Hippocampal formation (tissue), 2 donors: ENCODE measurements around the gene SYNGR3.
"Not testable (repeated sequence)": the region's sequence is repeated elsewhere in the genome, so short reads cannot be mapped to it uniquely, and the experiment has no call there.

Experiments used
- DNase-seq, 2 donors: peaks; one replicate each; lab custom pipeline; 2025; lab: John Stamatoyannopoulos, UW

SYNGR3 gene, protein sequence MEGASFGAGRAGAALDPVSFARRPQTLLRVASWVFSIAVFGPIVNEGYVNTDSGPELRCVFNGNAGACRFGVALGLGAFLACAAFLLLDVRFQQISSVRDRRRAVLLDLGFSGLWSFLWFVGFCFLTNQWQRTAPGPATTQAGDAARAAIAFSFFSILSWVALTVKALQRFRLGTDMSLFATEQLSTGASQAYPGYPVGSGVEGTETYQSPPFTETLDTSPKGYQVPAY

DNA sequence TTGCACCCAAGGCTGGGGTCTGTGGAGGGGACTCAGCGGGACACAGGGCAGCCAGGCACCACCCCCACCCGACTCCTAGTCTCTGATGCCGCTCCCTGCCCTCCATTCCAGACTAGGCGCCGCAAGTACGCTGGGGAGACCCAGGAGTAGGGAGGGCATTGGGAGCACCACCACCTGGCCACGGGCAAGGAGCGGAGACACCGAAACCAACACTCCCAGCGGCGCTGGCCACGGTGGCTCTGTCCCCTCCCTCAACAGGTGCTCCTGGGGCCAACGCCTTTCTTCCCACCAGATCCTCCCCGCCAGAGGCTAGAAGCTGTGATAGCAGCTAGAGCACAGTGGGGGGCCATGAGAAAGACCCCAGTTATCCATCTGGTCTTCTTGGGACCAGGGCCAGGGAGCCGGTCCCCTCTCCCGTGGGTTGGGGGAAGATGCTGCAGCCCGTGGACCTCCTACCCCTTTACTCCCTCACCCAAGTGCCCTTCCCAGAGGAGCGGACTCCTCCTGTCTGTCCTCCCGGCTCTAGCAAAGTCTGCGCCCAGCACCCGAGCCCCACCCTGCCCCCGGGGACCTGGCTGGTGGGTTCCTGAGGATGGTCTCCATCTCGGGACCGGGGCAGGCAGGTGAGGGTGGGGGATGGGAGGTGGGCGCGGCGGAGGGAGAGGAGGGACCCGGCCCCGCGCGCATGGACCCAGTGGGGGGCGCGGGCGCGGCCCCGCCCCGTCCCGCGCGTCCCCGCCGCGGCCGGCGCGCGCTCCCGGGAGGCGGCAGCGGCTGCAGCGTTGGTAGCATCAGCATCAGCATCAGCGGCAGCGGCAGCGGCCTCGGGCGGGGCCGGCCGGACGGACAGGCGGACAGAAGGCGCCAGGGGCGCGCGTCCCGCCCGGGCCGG is at the start of gene SYNGR3:
TSS of gene SYNGR3 (plus strand) at position 762 of the 892 bp plus-strand sequence. CDS start 133 bp downstream, outside the sequence.
- no peak for DNase-seq

DNA sequence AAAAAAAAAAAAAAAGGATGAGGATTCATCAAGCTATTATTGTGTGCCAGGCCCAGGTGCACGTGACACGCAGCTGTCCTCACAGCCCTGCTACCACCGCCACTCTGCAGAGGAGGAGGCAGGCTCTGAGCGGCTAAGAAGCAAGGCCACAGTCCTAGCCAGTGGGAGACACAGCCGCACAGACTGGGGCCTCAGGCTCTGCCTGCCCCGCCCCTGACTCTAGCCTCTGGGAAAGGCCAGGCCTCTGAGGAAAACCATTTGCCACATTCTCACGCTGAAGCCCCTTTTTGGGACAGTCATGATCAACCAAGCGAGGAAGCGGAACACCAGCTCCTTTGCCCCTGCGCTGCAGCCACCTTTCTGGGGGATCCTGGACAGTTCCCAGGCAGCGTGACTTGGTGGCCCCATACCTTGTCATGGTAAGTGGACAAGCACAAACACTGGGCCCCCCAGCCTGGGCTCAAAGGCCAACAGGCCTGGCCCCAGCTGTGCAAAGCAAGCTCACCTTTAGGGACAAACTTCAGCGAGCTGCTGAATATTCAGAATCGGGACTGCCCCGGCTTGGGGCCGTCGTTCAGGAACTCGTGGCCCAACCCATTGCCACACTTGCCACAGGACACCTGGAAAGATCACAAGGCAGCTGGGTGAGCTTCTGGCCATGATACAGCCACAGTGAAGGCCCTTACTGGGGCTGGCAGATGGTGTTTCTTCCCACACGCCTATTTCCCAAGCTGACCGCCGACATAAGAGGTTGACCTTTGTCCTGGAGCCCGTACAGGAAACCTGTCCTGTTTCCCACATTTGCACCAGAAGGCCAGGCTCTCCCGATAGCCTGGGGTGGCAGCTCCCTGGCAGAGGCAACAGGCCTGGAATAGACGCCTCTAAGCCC is 49.3 kb upstream of the SYNGR3 start:
- DNase-seq, result no peak

DNA sequence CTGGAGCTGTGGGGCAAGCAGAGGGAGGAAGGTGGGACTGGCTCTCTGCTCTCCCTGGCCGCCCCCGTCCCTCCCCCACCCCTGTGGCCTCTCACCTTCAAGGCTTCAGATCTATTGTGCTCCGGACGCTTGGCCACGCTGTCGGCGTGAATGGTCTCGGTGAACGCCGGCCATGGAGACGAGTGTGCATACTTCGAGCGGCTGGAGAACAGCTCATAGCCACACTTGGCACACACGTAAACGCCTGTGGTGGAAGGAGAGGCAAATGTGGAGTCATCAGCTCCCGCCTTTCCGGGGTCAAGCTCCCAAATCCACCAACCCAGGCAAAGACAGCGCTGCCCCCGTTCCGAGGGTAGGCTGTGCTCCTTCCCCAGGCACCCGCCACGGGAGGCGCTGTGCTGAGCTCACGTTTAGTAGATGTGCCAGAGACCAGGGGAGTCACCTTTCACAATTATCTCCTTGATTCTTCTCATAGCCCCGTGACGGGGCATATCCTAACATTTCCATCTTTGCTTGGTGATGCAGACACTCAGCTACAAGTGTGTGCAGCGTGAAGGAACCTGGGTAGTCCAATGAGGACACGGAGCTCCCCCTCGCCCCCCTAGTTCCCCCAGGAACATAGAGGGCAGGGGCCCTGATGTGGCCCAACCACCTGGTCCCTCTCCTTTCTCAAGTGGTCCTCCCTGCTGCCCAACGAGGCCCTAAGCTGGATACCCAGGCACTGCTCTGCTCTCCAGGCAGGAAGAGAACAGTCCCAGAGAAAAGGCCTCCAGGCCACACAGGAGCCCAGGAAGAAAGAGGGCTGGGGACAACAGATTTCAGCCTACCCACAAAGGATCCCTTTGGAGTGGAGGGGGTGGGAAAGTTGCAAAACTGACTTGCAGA is 48.4 kb upstream of the SYNGR3 start:
- DNase-seq, result no peak

DNA sequence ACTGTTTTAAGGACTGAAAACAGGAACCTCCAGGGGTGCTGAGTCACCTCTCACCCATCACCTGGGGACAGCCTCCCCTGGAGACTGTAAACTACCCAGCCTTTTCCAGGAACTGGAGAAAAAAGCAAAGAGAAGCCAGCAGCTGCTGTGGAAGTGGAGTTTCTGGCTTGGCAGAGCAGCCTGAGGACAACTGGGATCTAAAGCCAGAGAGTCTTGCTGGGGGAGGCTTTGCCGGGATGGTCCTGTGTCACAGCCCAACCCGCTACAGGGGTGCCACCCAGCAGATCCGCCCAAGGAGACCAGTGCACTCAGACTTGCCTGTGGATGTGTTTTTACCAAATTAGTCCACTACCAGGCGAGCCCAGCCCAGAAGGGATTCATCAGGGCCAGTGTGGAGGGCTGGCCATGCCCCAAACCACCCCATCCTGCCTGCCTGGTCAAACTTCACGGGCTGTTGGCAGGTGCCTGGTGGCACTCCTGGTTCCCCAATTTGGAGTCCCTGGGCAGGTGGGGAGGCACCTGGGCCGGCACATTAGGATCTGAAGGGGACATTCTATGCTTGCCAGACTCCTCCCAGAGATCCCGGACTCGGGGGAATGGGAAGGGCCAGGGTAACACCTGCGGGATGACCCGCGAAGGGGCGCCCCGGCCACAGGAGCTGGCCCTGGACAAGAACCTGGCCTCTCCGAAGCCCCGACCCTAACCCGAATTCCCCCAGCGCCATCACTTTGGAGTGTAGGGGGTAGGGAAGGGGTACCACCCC is 47.5 kb upstream of the SYNGR3 start:
- DNase-seq, result no peak

DNA sequence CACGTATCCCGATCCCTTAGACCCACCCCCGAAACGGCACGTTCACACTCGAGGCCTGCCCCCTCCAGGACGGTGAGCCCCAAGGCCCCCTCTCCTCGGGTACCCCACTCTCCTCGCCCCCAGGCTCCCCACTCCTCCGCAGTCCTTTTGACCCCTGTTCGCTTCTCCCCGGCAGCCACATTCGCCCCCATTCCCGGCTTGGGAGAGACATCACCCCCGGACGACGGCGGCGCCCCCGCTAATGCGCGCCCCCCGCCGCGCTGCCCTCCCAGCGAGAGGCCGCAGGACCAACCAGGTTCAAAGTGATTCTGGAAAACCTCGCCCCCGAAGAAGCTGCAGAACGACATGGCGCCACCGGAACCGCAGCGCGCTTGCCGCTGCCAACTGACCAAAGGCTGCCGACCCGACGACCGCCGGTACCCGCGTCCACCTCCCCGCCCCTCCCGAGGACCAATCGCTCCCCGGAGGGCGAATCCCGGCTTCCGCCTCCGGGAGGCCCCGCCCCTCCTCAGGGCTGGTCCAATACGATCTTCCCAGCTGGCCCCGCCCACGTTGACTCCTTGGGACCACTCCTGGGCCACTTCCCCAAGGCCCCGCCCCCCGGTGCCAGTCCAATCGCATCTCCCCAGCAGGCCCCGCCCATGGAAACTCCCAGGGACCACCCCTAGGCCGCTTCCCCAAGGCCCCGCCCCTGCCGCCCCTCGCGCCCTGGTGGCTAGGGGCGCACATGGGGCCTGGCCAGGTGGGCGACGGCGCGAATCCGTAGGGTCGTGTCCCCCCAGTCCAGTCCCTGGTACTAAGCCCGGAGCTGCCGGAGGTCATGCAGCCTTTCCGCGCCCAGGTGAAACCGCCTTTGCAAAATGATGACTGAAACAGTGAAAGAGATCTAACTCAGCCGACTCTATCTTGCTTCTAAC is 46.7 kb upstream of the SYNGR3 start, which contains the start of gene MSRB1:
TSS of gene MSRB1 (minus strand) at position 390 of the 917 bp plus-strand sequence. CDS start at position 347, 43 bp downstream.
- peak; percentile 98 for DNase-seq

DNA sequence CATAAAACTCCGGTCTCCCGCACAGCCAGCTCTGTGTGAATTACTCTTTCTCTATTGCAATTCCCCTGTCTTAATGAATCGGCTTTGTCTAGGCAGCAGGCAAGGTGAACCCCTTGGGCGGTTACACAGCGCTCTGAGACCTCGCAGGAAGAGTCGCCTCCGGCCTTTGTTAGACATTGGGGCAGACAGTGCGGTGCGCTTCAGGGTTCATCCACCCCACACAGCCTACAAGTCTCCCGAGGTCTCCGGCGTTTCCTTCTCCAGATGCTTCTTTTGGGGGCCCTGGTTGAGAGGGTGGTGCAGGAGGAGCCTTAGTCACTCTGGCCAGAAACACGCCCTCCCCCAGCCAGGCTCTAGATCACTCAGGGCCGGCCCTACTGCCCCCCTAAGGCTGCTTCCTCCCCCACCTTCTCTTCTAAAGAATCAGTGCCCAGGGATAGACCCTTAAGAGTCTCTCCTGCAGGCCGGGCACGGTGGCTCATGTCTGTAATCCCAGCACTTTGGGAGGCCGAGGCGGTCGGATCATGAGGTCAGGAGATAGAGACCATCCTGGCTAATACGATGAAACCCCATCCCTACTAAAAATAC is 45.1 kb upstream of the SYNGR3 start:
- no peak for DNase-seq

DNA sequence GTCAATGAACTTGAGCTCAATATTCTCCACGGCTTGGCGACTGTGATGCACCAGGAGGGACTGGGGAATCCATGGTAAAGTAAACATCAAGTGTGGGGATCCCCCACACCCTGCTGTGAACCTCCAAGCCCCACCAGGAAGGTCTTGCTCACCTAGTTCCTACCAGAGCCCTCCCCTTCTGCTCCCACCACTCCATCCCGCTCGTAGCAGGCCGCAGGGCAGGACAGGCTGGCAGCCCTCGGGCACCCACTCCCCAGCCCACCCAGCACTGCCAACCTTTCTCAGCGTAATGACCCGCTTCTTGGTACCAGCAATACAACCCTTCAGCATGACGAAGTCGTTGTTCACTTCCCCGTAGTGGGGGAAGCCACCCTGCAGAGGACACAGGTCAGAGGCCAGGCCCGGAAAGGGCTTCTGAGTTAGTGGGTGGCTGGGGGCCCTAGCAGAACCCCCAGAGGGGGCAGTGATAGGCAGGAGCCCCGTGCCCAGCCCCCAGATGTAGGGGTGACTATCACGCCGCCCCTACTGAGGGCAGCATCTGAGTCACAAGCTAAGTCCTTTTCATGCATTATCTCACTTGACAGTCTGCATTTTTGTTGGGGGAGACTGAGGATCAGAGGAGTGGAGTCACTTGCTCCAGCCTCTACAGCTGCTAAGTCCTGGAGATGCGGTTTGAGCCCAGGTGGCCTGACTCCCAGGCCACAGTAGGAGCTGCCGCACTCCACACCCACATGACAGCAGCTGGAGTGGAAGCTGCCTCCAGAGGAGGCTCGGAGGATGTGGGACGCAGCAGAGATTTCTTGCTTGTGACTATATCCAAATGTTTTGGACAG is 44.0 kb upstream of the SYNGR3 start:
- DNase-seq, result no peak

DNA sequence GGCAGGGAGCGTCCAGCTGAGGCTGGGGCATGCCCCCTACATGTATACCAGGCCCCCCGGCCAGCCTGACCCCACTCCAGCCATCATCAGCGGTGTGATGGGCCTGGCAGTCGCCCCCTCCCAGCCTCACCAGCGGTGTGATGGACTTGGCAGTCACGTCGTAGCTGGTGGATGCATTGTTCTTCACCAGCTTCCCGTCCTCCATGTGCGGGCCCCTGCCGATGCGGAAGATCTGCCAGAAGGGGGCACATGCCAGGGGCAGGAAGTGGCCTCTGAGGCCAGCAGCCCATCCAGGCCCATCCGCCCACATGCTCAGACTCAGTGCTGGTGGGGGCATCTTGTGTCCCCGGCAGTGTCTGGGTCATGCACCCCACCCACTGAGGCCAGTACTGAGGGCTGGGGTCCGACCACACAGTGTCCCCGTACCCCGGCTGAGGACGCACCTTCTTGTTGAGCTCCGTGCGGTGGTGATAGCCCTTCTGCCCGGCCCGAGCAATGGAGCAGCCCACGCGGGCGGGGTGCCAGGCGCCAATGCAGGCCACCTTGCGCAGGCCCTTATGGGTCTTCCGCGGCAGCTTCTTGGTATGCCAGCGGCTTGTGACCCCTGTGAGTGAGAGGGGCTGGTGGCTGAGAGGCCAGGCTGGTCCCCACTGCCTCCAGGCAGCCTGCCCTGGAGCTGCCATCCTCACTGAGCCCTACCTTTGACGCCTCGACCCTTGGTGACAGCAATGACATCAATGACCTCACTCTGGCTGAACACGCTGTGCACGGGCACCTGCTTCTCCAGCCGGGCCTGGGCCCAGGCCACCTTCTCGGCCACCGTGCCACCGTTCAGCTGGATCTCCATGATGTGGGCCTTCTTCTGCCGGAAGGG is 43.0 kb upstream of the SYNGR3 start:
- DNase-seq, result no peak

DNA sequence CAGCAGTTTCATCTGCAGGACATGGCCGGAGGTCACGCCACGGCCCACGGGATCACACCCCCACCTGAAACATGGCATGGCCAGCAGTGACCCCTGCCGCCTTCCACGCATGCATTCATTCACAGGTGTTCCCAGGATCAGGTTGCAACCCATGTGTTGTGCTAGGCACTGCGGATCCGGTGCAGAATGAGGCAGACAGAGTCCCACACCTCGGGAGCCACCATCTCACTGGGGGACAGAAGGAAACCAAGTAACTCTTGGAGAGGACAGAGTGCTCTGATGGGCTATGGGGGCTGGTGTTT is 42.5 kb upstream of the SYNGR3 start:
- no peak for DNase-seq

DNA sequence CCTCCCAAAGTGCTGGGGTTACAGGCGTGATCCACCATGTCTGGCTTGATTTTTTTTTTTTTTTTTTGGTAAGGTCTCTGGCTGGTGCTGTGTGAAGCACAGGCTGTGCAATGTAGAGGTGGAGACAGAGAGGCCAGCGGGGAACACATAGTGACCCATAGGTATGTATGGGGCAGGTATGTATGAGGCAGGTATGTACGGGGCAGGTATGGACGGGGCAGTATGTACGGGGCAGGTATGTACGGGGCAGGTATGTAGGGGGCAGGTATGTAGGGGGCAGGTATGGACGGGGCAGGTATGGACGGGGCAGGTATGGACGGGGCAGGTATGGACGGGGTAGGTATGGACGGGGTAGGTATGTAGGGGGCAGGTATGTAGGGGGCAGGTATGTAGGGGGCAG is 40.3 kb upstream of the SYNGR3 start:
- DNase-seq, result no peak

DNA sequence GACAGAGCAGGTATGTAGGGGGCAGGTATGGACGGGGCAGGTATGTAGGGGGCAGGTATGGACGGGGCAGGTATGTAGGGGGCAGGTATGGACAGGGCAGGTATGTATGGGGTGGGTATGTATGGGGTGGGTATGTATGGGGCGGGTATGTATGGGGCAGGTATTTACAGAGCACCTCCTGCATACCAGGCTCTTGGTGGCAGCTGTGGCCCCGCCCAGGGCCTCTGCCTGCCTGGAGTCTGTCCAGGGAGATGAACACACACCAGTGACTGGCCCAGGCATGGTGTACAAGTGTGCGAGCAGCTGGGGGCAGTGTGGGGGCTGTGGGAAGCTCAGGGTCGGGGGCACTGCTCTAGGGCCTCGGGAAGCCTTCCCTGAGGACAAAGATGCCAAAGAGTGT is 39.7 kb upstream of the SYNGR3 start:
- no peak for DNase-seq

DNA sequence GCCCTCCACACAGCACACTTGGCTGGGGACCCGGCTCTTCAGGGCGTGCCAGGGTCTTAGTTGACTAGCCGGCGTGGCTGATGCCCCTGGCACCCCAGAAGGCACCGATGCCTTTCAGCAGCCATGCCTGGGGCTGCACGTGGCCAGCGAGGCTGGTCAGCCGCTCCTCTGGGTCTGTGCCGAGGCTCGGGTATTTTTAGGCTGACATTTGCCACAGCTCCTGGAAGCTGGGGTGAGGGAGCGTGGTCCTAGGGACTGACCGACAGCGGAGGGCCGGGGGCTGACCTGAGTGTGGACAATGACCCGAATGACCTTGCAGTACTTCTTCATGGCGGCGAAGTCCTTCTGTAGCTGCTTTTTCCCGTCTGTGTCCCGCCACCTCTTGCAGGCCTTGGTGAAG is 39.2 kb upstream of the SYNGR3 start:
- no peak for DNase-seq

DNA sequence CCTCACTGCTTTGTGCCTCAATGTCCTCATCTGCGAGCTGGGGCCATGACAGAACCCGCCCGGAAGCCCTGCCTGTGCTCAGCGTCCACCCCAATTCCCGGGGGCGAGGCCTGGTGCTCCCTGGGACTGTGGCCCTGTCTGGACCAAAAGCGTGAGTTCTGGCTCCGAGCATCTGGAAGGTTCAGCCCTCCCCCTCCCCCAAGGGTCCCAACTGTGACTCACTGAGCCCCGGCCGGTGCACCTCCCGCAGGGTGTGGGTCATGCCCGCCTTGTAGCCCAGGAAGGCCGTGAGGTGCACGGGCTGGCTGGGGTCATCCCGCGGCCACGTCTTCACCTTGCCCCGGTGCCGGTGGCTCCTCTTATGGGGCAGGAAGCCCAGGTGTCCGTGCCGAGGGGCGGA is 36.0 kb upstream of the SYNGR3 start:
- no peak for DNase-seq

DNA sequence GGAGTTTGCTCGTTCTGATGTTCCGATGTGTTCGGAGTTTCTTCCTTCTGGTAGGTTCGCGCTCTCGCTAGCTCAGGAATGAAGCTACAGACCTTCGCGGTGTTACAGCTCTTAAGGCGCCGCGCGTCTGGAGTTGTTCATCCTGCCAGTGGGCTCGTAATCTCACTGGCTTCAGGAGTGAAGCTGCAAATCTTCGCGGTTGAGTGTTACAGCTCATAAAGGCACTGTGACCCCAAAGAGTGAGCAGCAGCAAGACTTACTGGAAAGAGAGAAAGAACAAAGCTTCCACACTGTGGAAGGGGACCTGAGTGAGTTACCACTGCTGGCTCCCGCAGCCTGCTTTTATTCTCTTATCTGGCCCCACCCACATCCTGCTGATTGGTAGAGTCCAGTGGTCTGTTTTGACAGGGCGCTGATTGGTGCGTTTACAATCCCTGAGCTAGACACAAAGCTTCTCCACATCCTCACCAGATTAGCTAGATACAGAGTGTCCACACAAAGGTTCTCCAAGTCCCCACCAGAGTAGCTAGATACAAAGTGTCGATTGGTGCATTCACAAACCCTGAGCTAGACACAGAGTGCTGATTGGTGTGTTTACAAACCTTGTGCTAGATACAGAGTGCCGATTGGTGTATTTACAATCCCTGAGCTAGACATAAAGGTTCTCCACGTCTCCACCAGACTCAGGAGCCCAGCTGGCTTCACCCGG is 32.2 kb upstream of the SYNGR3 start:
- not testable (repeated sequence) for DNase-seq

DNA sequence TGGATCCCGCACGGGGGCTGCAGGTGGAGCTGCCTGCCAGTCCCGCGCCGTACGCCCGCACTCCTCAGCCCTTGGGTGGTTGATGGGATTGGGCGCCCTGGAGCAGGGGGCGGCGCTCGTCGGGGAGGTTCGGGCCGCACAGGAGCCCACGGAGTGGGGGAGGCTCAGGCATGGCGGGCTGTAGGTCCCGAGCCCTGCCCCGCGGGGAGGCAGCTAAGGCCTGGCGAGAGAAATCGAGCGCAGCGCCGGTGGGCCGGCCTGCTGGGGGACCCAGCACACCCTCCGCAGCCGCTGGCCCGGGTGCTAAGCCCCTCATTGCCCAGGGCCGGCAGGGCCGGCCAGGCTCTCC is 31.7 kb upstream of the SYNGR3 start:
- not testable (repeated sequence) for DNase-seq

DNA sequence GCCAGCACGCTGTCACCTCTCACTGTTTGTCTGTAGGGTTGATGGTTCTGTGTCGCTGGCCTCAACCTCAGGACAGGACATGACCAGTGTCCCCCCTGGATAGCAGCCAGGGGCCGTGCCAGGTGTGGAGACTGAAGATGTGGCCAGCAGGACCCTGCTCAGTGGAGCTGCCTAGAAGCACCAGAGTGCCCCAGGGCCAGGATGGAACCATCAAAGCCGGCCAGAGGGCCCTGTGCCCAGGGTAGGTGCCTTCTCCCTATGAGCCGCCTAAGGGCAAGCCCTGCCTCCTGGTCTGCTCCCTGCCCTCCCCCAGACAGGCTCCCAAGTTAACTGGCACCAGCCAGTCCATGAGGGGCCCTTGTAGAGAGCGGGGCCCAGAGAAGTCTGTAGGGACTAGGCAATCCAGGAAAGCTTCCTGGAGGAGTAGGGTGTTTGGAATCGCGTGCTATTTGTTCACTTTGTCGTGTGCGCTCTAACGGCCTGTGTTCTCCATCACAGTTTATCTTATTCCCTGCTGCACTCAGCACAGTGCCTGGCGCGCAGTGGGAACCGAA is 31.0 kb upstream of the SYNGR3 start:
- no peak for DNase-seq
